ENCODE results near the gene ANTKMT.

ANTKMT gene

GRCh38 chr16:725041-725376 lies 4.1 kb downstream of the ANTKMT start:
- TF ChIP-seq TCF12 (IDR thresholded peaks at IDR 0.05; ENCODE audit: low read depth) (no peak), USF1 (IDR thresholded peaks at IDR 0.05) (no peak), REST (IDR thresholded peaks at IDR 0.05; ENCODE audit: low read depth) (no peak), RAD21 (IDR thresholded peaks at IDR 0.05; ENCODE audit: low read depth) (no peak), YY1 (IDR thresholded peaks at IDR 0.05; ENCODE audit: low read depth) (no peak), NFIC (IDR thresholded peaks at IDR 0.05) (no peak), FOXM1 (IDR thresholded peaks at IDR 0.05; ENCODE audit: borderline replicate concordance, low read depth) (no peak), MAX (IDR thresholded peaks at IDR 0.05) (no peak), CEBPB (IDR thresholded peaks at IDR 0.05) (no peak), TEAD4 (IDR thresholded peaks at IDR 0.05) (no peak), EGR1 (IDR thresholded peaks at IDR 0.05) (no peak), ZBTB7A (IDR thresholded peaks at IDR 0.05; ENCODE audit: low read depth) (no peak), CREB1 (IDR thresholded peaks at IDR 0.05; ENCODE audit: low read depth) (no peak), TAF1 (IDR thresholded peaks at IDR 0.05; ENCODE audit: low read depth) (no peak), EP300 (IDR thresholded peaks at IDR 0.05; ENCODE audit: borderline replicate concordance) (no peak)

GRCh38 chr16:725463-726187 lies 4.7 kb downstream of the ANTKMT start:
- TF ChIP-seq TEAD4 (IDR thresholded peaks at IDR 0.05): no peak
- TF ChIP-seq EP300 (IDR thresholded peaks at IDR 0.05; ENCODE audit: borderline replicate concordance): no peak
- TF ChIP-seq TAF1 (IDR thresholded peaks at IDR 0.05; ENCODE audit: low read depth): no peak
- TF ChIP-seq NFIC (IDR thresholded peaks at IDR 0.05): no peak
- TF ChIP-seq TCF12 (IDR thresholded peaks at IDR 0.05; ENCODE audit: low read depth): no peak
- TF ChIP-seq EGR1 (IDR thresholded peaks at IDR 0.05): no peak
- no peak for TF ChIP-seq USF1 (IDR thresholded peaks at IDR 0.05)
- no peak for TF ChIP-seq FOXM1 (IDR thresholded peaks at IDR 0.05; ENCODE audit: borderline replicate concordance, low read depth)
- no peak for TF ChIP-seq CREB1 (IDR thresholded peaks at IDR 0.05; ENCODE audit: low read depth)
- TF ChIP-seq MAX (IDR thresholded peaks at IDR 0.05): no peak
- no peak for TF ChIP-seq CEBPB (IDR thresholded peaks at IDR 0.05)
- no peak for TF ChIP-seq REST (IDR thresholded peaks at IDR 0.05; ENCODE audit: low read depth)
- no peak for TF ChIP-seq ZBTB7A (IDR thresholded peaks at IDR 0.05; ENCODE audit: low read depth)
- TF ChIP-seq RAD21 (IDR thresholded peaks at IDR 0.05; ENCODE audit: low read depth): no peak
- no peak for TF ChIP-seq YY1 (IDR thresholded peaks at IDR 0.05; ENCODE audit: low read depth)

GRCh38 chr16:726188-726437 lies 5.2 kb downstream of the ANTKMT start:
- TF ChIP-seq TCF12 (IDR thresholded peaks at IDR 0.05; ENCODE audit: low read depth) (no peak), CREB1 (IDR thresholded peaks at IDR 0.05; ENCODE audit: low read depth) (no peak), TAF1 (IDR thresholded peaks at IDR 0.05; ENCODE audit: low read depth) (no peak; the same call in 1 of the 2 replicates), USF1 (IDR thresholded peaks at IDR 0.05) (no peak), MAX (IDR thresholded peaks at IDR 0.05) (no peak), YY1 (IDR thresholded peaks at IDR 0.05; ENCODE audit: low read depth) (no peak), NFIC (IDR thresholded peaks at IDR 0.05) (no peak), RAD21 (IDR thresholded peaks at IDR 0.05; ENCODE audit: low read depth) (no peak), REST (IDR thresholded peaks at IDR 0.05; ENCODE audit: low read depth) (no peak), EP300 (IDR thresholded peaks at IDR 0.05; ENCODE audit: borderline replicate concordance) (no peak), EGR1 (IDR thresholded peaks at IDR 0.05) (no peak), ZBTB7A (IDR thresholded peaks at IDR 0.05; ENCODE audit: low read depth) (no peak), CEBPB (IDR thresholded peaks at IDR 0.05) (no peak), FOXM1 (IDR thresholded peaks at IDR 0.05; ENCODE audit: borderline replicate concordance, low read depth) (no peak), TEAD4 (IDR thresholded peaks at IDR 0.05) (no peak)
